HepG2 (cell line): ENCODE measurements around the gene TESPA1.

Experiments used
- SMARCC2 ChIP-seq: fragments of 450-650 bp; IDR thresholded peaks from 2 replicates; pipeline ENCODE4 v1.6.1; 2017; ENCODE audit warnings: antibody characterized with exemption, mild to moderate bottlenecking
- TF ChIP-seq, protein P1 (sequence below): sonication (generic); formaldehyde crosslinking; IDR thresholded peaks from 2 replicates; pipeline ENCODE4 v1.5.0; 2020; ENCODE audit warnings: mild to moderate bottlenecking, missing genetic modification reagents, moderate library complexity

DNA sequence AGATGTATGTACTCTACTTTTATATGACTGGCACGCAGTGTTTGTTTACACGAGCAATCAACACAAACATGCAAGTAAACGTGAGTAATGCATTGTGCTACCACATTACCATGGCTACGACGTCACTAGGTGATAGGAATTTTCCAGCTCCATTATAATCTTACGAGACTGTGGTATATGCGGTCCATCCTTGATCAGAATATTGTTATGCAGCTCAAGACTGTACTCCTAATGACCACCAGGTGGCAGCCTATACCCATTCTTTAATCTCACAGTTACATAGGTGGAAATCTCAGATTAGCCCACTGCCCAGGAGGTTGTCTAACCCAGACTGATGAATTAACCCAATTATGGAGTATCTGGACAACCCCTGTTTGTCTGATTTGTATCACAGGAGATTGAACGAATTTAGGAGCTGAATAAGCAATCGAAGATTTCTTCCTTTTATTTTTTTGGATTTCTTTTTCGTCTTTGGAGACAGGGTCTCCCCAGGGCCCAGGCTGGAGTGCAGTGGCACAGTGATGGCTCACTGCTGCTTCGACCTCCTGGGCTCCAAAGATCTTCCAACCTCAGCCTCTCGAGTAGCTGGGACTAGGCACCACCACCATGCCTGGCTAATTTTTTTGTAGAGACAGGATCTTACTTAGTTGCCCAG lies 8.7 kb upstream of the TESPA1 start:
- TF ChIP-seq SMARCC2: no peak
- TF ChIP-seq, protein P1, sequence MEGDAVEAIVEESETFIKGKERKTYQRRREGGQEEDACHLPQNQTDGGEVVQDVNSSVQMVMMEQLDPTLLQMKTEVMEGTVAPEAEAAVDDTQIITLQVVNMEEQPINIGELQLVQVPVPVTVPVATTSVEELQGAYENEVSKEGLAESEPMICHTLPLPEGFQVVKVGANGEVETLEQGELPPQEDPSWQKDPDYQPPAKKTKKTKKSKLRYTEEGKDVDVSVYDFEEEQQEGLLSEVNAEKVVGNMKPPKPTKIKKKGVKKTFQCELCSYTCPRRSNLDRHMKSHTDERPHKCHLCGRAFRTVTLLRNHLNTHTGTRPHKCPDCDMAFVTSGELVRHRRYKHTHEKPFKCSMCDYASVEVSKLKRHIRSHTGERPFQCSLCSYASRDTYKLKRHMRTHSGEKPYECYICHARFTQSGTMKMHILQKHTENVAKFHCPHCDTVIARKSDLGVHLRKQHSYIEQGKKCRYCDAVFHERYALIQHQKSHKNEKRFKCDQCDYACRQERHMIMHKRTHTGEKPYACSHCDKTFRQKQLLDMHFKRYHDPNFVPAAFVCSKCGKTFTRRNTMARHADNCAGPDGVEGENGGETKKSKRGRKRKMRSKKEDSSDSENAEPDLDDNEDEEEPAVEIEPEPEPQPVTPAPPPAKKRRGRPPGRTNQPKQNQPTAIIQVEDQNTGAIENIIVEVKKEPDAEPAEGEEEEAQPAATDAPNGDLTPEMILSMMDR (CRISPR knock-in tag): peak; percentile 83
